DMS114 treated with DMSO at 0.1 percent for 48 hours (cell line): ENCODE measurements around the gene OSBPL2.

Experiments
- DNase-seq: peaks from one replicate; lab custom pipeline; 2025; ENCODE audit not compliant: unreplicated experiment; lab: John Stamatoyannopoulos, UW

OSBPL2 gene

GRCh38 chr20:62220666-62221568, 17.4 kb upstream of the OSBPL2 start:
- DNase-seq, result no peak

GRCh38 chr20:62222266-62222850, 16.0 kb upstream of the OSBPL2 start:
- no peak for DNase-seq

GRCh38 chr20:62222972-62223371, 15.3 kb upstream of the OSBPL2 start:
- no peak for DNase-seq

DNA sequence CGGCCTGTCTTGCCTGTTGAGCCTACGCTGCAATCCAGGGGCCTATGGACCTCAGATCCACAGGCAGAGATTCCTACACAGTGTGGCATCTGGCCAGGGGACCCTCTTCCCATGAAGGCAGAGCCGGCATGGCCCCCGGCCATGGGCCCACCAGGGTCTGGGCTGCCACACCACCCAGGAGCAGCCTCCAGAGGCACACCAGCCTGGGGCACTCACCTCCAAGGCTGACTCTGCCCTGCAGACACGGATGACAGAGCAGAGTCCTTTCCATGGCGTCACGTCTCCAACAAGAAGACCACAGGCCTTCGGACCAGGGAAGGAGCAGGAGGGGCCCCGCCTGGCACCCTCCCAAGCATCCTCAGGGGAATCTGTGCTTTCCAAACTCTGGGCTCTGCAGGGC, 14.8 kb upstream of the OSBPL2 start:
- no peak for DNase-seq

DNA sequence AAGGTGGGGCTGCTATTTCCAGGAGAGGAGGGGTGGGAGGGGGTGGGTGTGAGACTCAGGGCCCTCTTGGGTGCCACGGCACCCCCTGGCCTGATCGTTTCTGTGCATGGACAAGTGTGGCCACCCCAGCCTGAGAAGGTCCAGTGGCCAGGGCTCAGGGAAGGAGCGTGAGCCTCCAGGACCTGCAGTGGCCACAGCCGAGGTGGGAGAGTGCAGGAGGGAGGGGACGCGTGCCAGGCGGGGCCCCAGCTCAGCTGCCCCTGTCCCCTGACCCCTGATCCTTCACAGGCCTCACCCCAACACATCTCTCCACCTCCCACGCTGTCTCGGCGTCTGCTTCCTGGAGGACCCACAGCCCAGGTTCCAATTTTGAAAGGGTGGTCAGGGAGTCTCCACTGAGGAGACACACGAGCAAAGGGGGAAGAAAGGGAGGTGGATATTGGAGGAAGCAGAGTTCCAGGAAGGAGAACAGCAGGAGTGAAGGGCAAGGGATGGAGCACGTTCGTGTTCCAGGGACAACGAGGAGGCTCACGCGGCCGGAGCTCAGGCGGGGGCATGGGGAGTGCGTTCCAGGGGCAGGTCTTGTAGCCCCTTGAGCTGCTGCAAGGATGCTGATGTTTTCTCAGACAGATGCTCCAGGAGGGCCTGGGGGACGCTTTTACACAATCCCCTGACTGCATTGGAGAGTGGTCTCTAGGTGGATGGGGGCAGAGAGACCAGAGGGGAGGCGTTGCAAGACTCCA, 14.0 kb upstream of the OSBPL2 start:
- no peak for DNase-seq

GRCh38 chr20:62225026-62225425, 13.3 kb upstream of the OSBPL2 start:
- DNase-seq, result no peak

DNA sequence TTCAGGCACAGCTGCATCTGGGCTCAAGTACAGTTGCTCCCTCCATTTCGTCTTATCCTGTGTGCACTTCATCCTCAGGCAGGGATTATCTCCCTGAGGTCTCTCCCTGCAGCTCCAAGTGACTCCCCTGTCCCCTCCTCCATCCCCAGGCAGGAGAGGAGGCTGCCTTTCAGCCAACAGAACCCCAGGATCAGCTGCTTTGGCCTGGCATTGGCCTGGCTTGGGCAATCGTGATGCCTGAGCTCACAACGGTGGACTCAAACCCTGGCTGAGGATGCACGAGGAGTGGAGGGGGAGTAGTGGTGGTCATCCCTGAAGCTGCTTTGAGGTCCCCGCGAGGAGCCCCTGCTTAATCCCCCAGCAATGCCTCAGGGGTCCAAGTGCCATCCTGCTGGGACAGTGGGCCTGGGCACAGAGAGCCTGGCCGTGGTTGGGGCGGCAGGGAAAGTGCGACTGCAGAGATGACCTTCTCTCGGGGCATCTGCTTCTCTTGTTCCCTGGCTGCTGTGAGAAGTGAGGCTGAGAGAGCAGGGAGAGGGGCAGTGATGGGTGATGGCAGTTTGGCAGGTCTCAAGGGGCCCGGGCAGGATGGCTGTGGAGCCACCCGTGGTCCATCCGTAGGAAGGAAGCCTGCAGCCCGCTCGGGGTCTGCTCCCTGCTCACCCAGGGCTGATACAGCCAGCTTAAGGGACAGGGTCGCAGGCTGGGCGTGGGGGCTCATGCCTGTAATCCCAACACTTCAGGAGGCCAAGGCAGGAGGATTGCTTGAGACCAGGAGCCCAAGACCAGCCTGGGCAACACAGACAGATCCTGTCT, 12.3 kb upstream of the OSBPL2 start:
- DNase-seq, result no peak

DNA sequence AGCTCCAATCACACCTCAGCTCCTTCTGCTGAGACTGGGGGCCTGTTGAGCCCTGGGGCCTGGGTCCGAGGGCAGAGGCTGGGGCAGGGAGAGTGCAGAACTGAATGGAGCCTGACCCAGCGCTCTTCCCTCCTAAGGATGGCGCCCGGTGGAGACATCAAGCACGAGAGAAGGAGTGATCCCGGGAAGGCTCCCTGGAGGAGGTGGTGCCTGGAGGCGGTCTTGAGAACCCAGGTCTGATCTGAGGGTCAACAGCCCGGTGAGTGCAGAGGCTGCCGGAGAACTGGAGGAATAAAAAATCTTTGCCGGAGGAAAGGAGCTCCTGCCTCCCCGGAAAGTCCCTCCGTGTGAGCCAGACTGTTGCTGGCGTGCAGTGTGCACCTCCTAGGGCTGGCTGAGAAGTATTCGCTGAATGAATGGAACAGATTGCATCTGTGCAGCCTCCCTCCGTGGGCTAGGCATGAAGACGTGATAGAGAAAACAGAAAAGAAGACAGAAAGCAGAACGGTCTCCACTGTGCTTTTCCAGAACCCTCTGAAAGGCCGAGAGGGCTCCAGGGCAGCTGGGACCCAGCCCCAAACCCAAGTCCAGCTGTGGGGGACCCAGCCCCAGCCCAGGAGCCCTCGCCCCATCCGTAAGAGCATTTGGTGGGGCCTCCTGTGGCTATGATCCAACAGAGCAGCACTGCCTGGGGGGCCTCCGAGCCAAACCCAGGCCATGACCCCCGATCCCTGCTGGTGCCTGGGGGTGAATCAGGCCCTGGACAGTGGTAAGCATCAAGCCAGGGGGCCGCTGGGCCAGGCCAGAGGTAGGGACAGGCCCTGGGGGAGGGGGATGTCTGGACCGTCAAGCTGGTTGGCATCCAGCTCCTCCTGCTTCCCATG, 11.4 kb upstream of the OSBPL2 start:
- no peak for DNase-seq

DNA sequence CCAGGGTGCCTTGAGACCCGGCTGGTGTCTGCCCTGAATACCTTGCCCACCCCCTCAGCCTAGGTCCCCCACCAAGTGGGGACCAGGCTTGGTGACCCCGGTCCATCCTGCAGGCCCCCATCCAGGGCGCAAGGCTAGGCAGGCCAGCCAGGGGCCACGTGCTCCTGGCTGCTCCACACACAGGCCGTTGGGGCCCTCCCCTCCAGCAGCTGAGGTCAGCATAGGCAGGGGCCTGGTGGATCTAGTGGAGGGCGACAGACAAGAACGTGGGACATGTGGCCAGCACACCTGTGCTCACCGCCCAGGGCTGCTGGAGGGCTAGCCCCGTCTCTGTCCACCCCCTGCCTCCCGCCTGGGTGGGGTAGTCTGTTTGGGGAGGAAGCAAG, 10.7 kb upstream of the OSBPL2 start:
- DNase-seq, result no peak

GRCh38 chr20:62227977-62228958, 10.1 kb upstream of the OSBPL2 start:
- DNase-seq, result no peak

DNA sequence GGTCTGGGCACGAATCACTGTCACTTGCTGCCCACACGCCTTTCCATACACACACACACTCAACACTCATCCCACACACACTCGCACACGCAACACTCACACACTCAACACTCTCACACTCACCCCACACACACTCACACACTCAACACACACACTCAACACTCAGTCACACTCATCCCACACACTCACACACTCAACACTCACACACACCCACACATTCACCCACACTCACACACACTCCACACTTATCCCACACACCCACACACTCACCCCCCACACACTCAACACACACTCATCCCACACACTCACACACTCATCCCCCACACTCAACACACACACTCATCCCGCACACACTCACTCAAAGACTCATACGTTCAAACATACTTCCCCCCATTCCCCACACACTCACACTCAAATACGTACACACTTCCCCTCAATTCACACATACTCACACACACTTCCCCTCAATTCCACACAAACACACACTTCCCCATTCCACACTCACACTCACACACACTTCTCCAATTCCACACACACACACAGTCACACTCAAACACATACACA, 9.3 kb upstream of the OSBPL2 start:
- no peak for DNase-seq

DNA sequence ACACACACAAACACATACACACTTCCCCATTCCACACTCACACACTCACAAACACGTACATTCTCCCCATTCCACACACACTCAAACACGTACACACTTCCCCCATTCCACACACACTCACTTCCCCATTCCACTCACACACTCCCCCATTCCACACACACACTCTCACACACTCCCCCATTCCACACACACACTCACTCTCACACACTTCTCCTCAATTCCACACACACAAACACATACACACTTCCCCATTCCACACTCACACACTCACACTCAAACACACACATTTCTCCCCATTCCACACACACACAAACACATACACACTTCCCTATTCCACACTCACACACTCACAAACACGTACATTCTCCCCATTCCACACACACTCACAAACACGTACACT, 8.7 kb upstream of the OSBPL2 start:
- no peak for DNase-seq

- no peak for DNase-seq
These were observed 8.0 kb upstream of the OSBPL2 start for GRCh38 chr20:62230276-62230675.

DNA sequence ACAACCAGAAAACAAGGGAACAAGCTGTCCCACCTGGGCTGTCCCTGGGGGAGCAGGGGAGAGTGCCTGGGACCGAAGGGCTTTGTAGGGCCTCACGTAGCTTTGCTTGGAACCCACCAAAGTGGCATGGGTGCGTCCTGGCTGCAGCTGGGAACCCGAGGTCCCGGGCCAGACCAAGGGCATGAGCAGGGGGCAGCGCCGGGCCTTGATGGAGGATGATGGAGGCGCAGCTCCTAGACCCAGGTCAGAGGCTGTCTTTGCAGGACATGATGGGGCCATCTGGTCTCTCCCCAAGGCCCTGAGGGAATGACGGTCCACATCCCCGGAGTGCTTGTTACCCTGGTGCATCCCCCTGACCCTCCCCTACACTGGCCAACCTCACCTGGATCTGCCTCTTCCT, 7.6 kb upstream of the OSBPL2 start:
- DNase-seq, result no peak

DNA sequence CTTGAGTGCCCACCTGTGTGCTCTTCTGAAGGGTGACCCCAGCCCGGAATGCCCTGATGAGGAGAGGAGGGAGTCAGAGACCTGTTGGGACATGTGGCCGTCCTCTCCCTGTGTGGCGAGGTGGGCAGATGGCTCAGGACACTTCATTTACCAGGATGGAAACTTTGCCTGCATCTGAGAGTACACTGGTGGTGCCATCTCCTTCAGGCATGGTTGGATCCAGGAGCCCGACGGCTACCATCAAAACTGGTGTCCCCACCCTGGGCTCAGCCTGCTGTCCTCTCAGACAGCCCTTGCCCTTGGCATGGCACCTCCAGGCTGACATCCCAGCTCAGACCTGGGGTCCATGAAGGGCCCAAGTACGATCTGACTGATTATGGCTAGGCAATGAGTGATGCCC, 7.0 kb upstream of the OSBPL2 start:
- no peak for DNase-seq

GRCh38 chr20:62232194-62232593, 6.1 kb upstream of the OSBPL2 start:
- no peak for DNase-seq

DNA sequence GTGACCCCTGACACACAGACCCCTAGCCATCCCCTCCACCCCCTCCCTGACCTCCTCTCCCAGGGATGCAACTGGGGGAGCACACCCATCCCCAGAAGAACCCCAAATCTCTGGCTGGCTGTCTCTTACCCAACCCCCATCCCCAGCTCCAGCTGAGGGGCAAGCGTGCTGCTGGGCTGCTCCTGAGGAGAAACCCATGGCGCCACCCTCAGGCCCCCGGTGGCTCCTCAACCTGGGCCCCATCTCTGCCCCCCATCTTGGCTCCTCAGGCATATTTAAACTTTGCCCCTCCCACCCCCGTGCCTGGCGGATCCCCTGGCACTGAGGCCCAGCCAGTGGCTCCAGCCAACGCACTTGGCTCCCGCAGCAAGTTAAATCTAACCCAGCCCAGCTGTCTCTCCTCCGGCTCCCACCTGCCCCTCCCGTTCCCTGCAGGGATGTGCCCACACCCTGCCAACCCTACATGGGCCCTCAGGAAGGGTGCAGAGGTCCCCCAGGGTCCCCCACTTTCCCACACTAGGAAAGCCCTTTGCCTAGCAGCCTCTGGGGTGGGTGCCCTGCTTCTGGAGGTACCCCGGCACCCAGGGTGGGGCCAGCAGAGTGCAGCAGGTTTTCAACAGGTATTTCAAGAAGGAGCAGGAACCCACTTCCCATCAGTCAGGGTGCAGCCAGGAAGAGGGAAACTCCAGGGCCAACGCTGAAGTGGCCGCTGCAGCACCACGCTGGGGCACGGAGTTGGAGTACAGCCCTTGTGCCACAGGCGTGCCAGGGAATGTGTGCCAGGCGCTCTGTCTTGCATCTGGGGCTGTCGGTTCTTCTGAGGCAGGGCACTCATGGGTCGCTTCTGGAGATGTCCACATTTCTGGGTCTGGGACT, 5.3 kb upstream of the OSBPL2 start:
- DNase-seq, result no peak

- DNase-seq, result no peak
These were observed 4.6 kb upstream of the OSBPL2 start for GRCh38 chr20:62233684-62234083.
